ENCODE measurements around the gene MANEA.

- TF ChIP-seq, protein P1, sequence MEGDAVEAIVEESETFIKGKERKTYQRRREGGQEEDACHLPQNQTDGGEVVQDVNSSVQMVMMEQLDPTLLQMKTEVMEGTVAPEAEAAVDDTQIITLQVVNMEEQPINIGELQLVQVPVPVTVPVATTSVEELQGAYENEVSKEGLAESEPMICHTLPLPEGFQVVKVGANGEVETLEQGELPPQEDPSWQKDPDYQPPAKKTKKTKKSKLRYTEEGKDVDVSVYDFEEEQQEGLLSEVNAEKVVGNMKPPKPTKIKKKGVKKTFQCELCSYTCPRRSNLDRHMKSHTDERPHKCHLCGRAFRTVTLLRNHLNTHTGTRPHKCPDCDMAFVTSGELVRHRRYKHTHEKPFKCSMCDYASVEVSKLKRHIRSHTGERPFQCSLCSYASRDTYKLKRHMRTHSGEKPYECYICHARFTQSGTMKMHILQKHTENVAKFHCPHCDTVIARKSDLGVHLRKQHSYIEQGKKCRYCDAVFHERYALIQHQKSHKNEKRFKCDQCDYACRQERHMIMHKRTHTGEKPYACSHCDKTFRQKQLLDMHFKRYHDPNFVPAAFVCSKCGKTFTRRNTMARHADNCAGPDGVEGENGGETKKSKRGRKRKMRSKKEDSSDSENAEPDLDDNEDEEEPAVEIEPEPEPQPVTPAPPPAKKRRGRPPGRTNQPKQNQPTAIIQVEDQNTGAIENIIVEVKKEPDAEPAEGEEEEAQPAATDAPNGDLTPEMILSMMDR (conservative IDR thresholded peaks at IDR 0.05; ENCODE audit: low read length) = no peak
- TF ChIP-seq EZH2phosphoT487 (IDR thresholded peaks at IDR 0.05; ENCODE audit: borderline replicate concordance) = no peak
Observed at GRCh38 chr6:95569560-95569959, 7.8 kb upstream of the MANEA start.
